CD4-positive, alpha-beta T cell treated with Interferon alpha-2 for 1 hour (primary cell): Measurements from ENCODE around the gene MYO10.

Experiments used
- DNase-seq, 2 donors: peaks; one replicate each; pipeline ENCODE4 v3.0.0-alpha.2; 2020 to 2022

Gene MYO10

GRCh38 chr5:16695779-16696178 is 240.3 kb downstream of the MYO10 start:
- no peak for DNase-seq

DNA sequence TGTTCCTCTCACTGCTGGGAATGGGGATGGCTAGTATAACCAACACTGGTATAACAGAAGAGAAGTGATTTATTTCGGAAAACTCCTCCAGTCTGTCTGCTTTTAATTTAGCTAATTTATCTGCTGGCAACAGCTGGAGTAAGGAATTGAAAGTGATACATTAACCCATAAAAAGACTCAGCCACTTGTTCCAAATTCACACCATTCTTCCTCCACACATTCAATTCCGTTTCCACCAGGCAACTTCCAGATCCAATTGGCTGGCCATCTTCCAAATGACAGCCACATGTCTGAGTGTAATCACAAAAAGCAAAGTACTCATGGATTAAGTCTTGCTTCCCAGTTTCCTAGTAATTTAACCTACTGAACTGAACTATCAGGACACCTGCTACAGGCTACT is 242.2 kb downstream of the MYO10 start:
- no peak for DNase-seq

GRCh38 chr5:16691731-16692130 is 244.4 kb downstream of the MYO10 start:
- DNase-seq = no peak

DNA sequence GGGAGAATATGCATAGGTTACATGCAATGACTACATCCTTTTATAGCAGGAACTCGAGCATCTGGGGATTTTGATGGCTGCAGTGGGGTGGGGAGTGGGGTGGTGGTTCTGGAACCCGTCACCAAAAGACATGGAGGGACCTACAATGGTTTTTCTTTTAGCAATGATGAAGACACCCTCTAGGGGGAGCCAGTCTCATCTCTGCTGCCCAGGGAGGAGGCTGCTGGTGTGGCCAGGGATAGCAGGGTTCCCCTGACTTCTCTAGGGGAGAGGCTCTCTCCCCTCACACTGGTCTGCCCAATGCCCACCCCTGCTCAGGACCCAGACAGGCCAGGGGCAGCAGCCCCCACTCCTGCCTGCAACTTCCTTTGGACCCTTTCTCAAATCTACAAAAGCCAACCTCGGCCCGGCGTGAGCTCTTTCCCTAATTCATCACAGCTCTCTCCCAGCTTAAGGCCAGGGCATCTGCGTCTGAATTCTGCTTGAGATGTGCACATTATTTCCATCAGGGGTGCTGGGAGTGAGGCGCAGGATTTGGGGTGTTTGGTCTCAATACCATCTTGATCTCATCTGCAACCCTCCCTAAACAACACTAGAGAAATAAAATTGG is 245.7 kb downstream of the MYO10 start:
- peak in 1 of 2 donors; percentile 10 for DNase-seq

- DNase-seq = no peak
These were observed 248.2 kb downstream of the MYO10 start for GRCh38 chr5:16687898-16688297.

DNA sequence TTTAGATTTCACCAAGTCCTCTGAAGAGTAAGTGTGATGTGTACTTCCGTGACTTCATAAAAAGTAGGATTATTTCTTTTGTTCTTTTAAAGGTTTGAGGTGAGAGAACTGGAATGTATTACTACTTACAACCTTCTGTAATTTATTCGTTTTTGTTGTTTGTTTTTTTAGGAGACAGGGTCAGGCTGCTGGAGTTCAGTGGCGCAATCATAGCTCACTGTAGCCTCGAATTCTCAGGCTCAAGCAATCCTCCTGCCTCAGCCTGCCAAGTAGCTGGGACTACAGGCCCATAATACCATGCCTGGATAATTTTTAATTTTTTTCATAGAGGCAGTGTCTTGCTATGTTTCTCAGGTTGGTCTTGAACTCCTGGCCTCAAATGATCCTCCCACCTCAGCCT is 251.0 kb downstream of the MYO10 start:
- DNase-seq = no peak

DNA sequence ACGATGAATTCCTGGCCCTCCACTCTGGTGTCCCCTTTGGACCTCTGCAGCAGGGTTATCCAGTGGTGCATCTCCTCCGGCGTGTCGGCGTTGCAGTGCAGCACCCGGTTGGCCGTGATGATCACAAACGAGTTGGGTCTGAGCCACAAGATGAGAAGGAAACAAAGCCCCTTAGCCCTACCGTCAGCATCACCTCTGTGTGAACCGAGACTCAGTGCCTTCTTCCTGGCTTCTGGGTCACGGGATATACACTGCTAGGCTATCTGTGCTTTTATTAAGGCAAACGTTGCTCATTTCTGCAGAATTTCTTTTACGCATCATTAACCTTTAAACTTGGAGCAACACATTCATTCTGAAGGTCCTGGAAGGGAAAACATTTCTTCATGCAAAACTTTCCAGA is 254.2 kb downstream of the MYO10 start:
- no peak for DNase-seq

GRCh38 chr5:16679863-16680262 is 256.2 kb downstream of the MYO10 start:
- no peak for DNase-seq

DNA sequence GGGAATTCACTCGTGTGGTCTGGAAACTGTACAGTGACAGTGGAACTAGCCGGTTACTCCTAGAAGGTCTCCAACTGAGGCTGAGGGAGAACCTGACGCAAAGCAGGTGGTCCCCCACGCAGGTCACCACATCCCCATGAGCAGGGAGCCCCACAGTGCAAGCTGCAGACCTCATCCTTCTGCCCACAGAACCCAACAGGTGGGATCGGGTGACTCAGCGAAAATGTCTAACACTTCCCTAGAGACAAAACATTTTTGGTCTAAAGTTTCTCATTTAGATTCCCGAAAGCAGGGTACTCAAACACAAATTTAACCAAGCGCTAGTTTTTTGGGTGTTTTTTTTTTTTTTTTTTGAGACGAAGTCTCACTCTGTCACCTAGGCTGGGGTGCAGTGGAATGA is 256.9 kb downstream of the MYO10 start:
- DNase-seq = no peak

GRCh38 chr5:16675806-16676205 is 260.3 kb downstream of the MYO10 start:
- DNase-seq = no peak

GRCh38 chr5:16674750-16675149 is 261.3 kb downstream of the MYO10 start:
- no peak for DNase-seq

GRCh38 chr5:16673241-16674201 is 262.6 kb downstream of the MYO10 start:
- DNase-seq = peak in 1 of 2 donors; percentile 20

DNA sequence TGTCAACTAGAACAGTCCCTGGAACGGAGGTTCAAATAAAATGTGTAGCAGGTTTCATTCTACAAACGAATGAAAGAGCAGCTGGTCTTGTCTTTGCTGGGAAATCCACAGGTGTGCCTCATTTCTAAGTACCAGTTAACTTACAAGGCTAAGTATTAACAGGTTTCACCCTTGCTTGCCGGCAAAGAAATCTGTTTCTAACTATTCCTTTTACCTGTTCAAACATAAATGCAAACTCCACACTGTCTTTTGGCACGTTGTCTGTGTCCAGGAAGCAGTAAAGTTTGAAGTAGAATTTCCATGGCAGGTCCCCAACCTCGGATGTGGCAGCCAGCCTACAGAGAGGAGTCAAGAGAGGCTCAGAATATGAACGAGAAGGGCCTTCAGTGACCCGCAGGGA is 264.9 kb downstream of the MYO10 start:
- no peak for DNase-seq

GRCh38 chr5:16669776-16670175 is 266.3 kb downstream of the MYO10 start:
- no peak for DNase-seq

- no peak for DNase-seq
These were observed 267.5 kb downstream of the MYO10 start for GRCh38 chr5:16668631-16669030.

- DNase-seq = no peak
These were observed 267.9 kb downstream of the MYO10 start for GRCh38 chr5:16668194-16668593.

DNA sequence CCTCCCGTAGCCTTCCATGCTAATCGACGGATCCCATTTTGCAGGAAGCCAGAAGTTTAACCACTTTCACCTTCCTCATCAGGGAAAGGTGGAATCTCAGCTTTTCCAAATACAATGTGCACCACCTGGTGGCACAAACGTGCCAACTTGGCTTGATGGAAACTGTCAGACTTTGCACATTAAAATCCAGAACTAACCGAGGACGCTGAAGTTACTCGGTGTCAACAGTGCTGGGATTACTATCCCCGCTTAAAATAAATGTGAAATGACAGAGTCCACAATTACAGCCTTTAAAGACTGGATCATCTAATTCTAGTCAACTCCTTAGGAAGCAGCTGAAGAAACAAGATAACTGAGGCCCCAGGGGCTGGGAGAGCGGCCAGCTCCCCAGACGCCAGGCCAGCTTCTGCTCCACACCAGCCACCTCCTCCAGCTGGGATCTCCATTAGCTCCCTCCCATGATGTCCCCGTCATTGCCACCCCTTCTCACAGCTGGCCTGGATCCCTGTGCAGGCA is 269.1 kb downstream of the MYO10 start:
- DNase-seq = peak in 1 of 2 donors; percentile 24

DNA sequence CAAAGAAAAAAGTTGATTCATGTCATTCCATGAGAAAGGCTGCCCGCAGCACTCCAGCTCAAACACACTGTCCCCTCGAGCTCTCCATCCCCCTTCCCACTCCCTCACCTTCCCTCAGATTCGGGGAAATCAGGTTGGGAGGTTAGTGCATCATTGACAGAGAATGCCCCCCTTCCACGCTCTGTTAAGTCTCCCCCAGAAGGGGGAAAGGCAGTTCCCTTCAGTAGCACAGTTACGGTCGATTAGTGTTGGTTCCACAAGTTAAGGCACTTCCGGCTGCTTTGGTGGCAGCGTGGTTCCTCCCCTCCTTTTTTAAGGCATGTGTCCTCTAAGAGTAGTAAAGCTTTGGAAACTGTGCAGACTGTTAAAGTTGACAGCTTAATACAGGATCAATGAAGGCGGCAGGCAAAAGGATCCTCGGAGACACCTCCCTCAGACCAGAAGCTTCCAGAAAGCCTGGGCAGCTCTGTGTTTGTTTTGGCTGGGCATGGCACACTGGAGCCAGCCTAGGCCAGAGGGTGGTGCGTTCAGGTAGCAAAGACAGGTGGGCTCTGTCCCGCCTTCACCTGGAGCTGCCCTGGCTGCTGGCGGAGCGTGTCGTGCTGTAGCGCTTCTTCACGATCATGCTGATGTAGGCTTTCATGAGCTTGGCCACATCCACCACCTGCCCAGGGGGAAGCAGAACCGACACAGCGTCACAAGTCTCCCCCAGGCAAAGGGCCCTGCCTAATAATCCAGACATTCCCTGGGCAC is 269.8 kb downstream of the MYO10 start:
- no peak for DNase-seq

DNA sequence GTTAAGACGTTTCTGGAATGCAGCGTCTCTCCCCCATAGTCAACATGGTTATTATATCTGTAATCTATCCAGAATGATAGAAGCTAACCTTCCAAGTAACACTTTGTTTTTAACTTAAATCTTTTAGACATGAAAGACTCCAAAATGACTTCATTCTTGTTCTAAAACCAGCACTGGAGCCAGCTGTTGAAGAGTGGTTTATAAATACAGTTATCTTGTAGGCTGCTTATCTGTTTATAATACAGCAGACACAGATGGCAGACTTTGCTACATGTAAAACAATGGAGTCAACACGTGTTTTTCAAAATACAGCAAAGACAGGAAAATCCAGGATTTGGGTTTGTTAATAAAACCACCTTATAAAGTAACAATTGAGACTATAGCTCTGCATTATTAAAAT is 270.5 kb downstream of the MYO10 start:
- no peak for DNase-seq

DNA sequence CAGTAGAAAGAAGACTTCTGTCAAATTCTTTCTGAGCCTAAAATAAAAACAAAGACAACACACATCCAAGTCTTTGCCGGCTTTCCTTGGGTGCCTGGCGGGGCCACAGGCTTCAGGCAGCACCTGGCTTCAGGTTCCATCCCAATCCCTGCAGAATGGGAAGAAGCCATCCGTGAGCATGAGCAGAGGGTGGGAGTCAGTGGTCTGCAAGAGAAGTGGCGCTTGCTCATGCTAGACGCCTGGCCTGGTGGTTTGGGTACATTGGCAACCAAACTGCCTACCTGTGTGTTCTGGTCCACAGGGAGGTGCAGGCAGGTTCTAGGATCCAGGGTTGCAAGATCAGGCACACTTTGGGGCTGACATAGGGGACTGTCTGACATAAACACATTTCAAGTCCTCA is 271.7 kb downstream of the MYO10 start:
- no peak for DNase-seq

DNA sequence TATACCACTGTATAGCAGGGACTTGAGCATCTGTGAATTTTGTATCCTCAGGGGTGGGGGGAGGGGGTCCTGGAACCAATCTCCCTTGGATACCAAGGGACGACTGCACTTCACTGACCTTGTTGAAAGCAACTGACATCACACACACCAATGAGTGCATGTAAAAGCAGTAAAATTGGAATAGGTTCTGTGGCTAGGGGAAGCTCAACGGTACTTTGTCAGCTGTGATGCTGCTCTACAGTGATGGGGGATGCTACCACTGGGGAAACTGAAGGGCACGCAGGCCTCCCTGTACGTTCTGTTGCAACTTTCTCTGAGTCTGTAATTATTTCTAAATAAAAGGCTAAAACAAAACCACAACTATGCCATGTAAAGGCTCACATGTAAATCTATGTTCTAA is 272.2 kb downstream of the MYO10 start:
- no peak for DNase-seq

DNA sequence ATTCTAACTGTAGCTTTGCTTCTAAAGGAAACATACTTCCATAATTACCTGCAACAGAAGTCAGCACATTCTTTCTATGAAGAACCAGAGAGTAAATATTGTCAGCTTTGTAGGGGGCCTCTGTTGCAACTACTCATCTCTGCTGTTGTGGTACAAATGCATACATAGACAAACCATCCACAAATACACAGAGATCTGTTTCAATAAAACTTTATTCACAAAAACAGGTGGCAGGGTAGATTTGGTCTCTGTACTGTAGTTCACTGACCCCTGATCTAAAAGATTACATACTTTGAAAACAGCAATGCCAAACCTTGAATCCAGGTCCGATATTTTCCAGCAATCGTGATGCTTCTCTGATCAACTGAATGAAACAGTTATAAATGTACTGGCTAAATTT is 274.4 kb downstream of the MYO10 start:
- no peak for DNase-seq

- DNase-seq = no peak
These were observed 275.1 kb downstream of the MYO10 start for GRCh38 chr5:16660982-16661381.
